Fibroblast of lung (primary cell): Measurements from ENCODE around the gene CEACAM7. TPM values are rescaled to one million over a fixed set of nuclear protein-coding genes. Genes with fewer than 3 reads are reported as not detected.
A peak's percentile ranks its signal among the peaks of the same experiment; 100 is the strongest.

Experiments
- DNase-seq, 2 donors: peaks; one replicate each; pipeline versions ENCODE4 v3.0.0 to v3.0.0-alpha.2; 2010; ENCODE audit warnings: low read depth in 2 of 2
- H2AFZ ChIP-seq: 2 replicates; pipeline ENCODE4 v1.5.1; 2012; ENCODE audit warnings: low read length, control low read depth, inconsistent platforms
- H3K27ac ChIP-seq: 2 replicates; pipeline ENCODE4 v1.5.1; 2011; ENCODE audit warnings: low read length, control low read depth; ENCODE audit not compliant: insufficient read depth
- H3K27me3 ChIP-seq: 2 replicates; pipeline ENCODE4 v1.5.1; 2011; ENCODE audit warnings: mild to moderate bottlenecking, low read length; ENCODE audit not compliant: control insufficient read depth, insufficient read depth
- H3K36me3 ChIP-seq: 2 replicates; pipeline ENCODE4 v1.5.1; 2011; ENCODE audit warnings: low read length; ENCODE audit not compliant: control insufficient read depth, insufficient read depth
- H3K4me1 ChIP-seq: 2 replicates; pipeline ENCODE4 v1.5.1; 2011; ENCODE audit warnings: low read length; ENCODE audit not compliant: control insufficient read depth, insufficient read depth; ENCODE audit errors: extremely low read depth
- H3K4me2 ChIP-seq: 2 replicates; pipeline ENCODE4 v1.5.1; 2011; ENCODE audit warnings: low read length, control low read depth; ENCODE audit not compliant: insufficient read depth; ENCODE audit errors: extremely low read depth
- H3K4me3 ChIP-seq, 4 experiments: fragments of 200-600 bp in 1 of 4; sonication (generic) in 1 of 4; replicated peaks in 1 of 4; 2 replicates each; pipeline ENCODE4 v1.5.1; 2011 to 2016; ENCODE audit warnings: low read length in 4 of 4, low read depth in 3 of 4, mild to moderate bottlenecking in 3 of 4, control low read depth in 2 of 4, inconsistent platforms in 1 of 4, mixed read lengths in 1 of 4; ENCODE audit not compliant: insufficient read depth in 1 of 4; ENCODE audit errors: control extremely low read depth in 1 of 4
- H3K79me2 ChIP-seq: 2 replicates; pipeline ENCODE4 v1.5.1; 2012; ENCODE audit warnings: mild to moderate bottlenecking, low read length, inconsistent platforms; ENCODE audit not compliant: control insufficient read depth, insufficient read depth
- H3K9ac ChIP-seq: 2 replicates; pipeline ENCODE4 v1.5.1; 2011; ENCODE audit warnings: mild to moderate bottlenecking, low read length, control low read depth; ENCODE audit not compliant: insufficient read depth
- H3K9me3 ChIP-seq: 2 replicates; pipeline ENCODE4 v1.5.1; 2012; ENCODE audit warnings: low read depth, low read length; ENCODE audit not compliant: control insufficient read depth, insufficient read depth
- H4K20me1 ChIP-seq: 2 replicates; pipeline ENCODE4 v1.5.1; 2011; ENCODE audit warnings: low read length; ENCODE audit not compliant: control insufficient read depth, insufficient read depth; ENCODE audit errors: extremely low read depth
- EZH2 ChIP-seq: IDR thresholded peaks from 2 replicates; pipeline ENCODE4 v1.5.1; 2012; ENCODE audit warnings: low read length, control low read depth, mild to moderate bottlenecking; ENCODE audit errors: missing control alignments
- polyA plus RNA-seq, 2 donors: library from polyadenylated mRNA; depleted of rRNA in 1 of 2; stranded (reverse) in 1 of 2; unstranded in 1 of 2; fragments of >200 nt; gene quantifications; 2 replicates each; pipeline ENCODE4 v1.2.1, GENCODE V29; 2011 to 2012; ENCODE audit warnings: missing spikeins in 1 of 2
- total RNA-seq: library from RNA; depleted of rRNA; stranded (reverse); fragments of >200 nt; gene quantifications from 2 replicates; pipeline ENCODE4 v1.2.1, GENCODE V29; 2014
- TF ChIP-seq, protein P1 (sequence below), 2 donors: IDR thresholded peaks in 1 of 2; conservative IDR thresholded peaks in 1 of 2; 1 replicate in 1 of 2; 2 replicates in 1 of 2; pipeline ENCODE4 v1.5.1; 2011 to 2012; ENCODE audit warnings: low read length in 2 of 2, control low read depth in 1 of 2, inconsistent platforms in 1 of 2, low read depth in 1 of 2, mild to moderate bottlenecking in 1 of 2

Gene CEACAM7
- total and polyA plus RNA-seq, 2 donors (not counting 1 experiment from before 2014, with no cell fraction given) = not detected

GRCh38 chr19:41707871-41708371 is 19.9 kb upstream of the CEACAM7 start:
- Histone ChIP-seq H3K9ac (no peak overlapping the region), H3K36me3 (no peaks in the 10 kb centered on the region), H3K9me3 (no peaks in the 10 kb centered on the region), H2AFZ (no peak overlapping the region), H3K27ac (no peak overlapping the region), H3K79me2 (no peaks in the 10 kb centered on the region), H3K27me3 (no peaks in the 10 kb centered on the region), H3K4me1 (no peaks in the 10 kb centered on the region), H4K20me1 (no peaks in the 10 kb centered on the region), H3K4me3 (no peak overlapping the region), H3K4me2 (no peak overlapping the region)
- DNase-seq = no peak
- TF ChIP-seq EZH2 = no peak
- TF ChIP-seq, protein P1, sequence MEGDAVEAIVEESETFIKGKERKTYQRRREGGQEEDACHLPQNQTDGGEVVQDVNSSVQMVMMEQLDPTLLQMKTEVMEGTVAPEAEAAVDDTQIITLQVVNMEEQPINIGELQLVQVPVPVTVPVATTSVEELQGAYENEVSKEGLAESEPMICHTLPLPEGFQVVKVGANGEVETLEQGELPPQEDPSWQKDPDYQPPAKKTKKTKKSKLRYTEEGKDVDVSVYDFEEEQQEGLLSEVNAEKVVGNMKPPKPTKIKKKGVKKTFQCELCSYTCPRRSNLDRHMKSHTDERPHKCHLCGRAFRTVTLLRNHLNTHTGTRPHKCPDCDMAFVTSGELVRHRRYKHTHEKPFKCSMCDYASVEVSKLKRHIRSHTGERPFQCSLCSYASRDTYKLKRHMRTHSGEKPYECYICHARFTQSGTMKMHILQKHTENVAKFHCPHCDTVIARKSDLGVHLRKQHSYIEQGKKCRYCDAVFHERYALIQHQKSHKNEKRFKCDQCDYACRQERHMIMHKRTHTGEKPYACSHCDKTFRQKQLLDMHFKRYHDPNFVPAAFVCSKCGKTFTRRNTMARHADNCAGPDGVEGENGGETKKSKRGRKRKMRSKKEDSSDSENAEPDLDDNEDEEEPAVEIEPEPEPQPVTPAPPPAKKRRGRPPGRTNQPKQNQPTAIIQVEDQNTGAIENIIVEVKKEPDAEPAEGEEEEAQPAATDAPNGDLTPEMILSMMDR (conservative IDR thresholded peaks at IDR 0.05 in 1 of 2, IDR thresholded peaks at IDR 0.05 in 1 of 2; ENCODE audit: low read depth in 1 of 2, low read length in 2 of 2) = no peak

DNA sequence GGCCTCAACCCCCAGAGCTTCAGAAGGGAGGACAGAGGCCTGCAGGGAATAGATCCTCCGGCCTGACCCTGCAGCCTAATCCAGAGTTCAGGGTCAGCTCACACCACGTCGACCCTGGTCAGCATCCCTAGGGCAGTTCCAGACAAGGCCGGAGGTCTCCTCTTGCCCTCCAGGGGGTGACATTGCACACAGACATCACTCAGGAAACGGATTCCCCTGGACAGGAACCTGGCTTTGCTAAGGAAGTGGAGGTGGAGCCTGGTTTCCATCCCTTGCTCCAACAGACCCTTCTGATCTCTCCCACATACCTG is 19.4 kb upstream of the CEACAM7 start:
- no peaks in the 10 kb centered on the region for H3K4me1 ChIP-seq
- no peaks in the 10 kb centered on the region for H3K27me3 ChIP-seq
- TF ChIP-seq, protein P1 (conservative IDR thresholded peaks at IDR 0.05 in 1 of 2, IDR thresholded peaks at IDR 0.05 in 1 of 2; ENCODE audit: low read depth in 1 of 2, low read length in 2 of 2) = no peak
- TF ChIP-seq EZH2 = no peak
- H3K36me3 ChIP-seq = no peaks in the 10 kb centered on the region
- no peak for DNase-seq
- H3K9ac ChIP-seq = no peak overlapping the region
- no peak overlapping the region for H3K4me2 ChIP-seq
- H3K4me3 ChIP-seq = no peak overlapping the region
- no peaks in the 10 kb centered on the region for H3K9me3 ChIP-seq
- no peak overlapping the region for H3K27ac ChIP-seq
- no peak overlapping the region for H2AFZ ChIP-seq
- no peaks in the 10 kb centered on the region for H4K20me1 ChIP-seq
- no peaks in the 10 kb centered on the region for H3K79me2 ChIP-seq

DNA sequence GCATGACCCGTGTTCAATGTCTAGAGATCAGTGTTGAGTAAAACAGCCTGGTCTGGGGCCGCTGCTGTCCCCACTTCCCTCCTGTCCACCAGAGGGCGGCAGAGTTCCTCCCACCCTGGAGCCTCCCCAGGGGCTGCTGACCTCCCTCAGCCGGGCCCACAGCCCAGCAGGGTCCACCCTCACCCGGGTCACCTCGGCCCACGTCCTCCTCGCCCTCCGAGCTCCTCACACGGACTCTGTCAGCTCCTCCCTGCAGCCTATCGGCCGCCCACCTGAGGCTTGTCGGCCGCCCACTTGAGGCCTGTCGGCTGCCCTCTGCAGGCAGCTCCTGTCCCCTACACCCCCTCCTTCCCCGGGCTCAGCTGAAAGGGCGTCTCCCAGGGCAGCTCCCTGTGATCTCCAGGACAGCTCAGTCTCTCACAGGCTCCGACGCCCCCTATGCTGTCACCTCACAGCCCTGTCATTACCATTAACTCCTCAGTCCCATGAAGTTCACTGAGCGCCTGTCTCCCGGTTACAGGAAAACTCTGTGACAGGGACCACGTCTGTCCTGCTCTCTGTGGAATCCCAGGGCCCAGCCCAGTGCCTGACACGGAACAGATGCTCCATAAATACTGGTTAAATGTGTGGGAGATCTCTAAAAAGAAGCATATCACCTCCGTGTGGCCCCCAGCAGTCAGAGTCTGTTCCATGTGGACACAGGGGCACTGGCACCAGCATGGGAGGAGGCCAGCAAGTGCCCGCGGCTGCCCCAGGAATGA is 18.9 kb upstream of the CEACAM7 start:
- peak in 1 of 2 donors; percentile 3 for DNase-seq
- TF ChIP-seq EZH2 = no peak
- TF ChIP-seq, protein P1 (conservative IDR thresholded peaks at IDR 0.05 in 1 of 2, IDR thresholded peaks at IDR 0.05 in 1 of 2; ENCODE audit: low read depth in 1 of 2, low read length in 2 of 2) = peak; percentile 28 to 45
- Histone ChIP-seq H4K20me1 (no peaks in the 10 kb centered on the region), H3K27me3 (no peaks in the 10 kb centered on the region), H3K4me2 (no peak overlapping the region), H3K79me2 (no peaks in the 10 kb centered on the region), H3K36me3 (no peaks in the 10 kb centered on the region), H3K27ac (no peak overlapping the region), H3K4me1 (no peaks in the 10 kb centered on the region), H2AFZ (no peak overlapping the region), H3K9ac (no peak overlapping the region), H3K9me3 (no peaks in the 10 kb centered on the region), H3K4me3 (no peak overlapping the region)
